ENCODE data around the gene UBE2L5.

The UBE2L5 gene

GRCh38 chr13:30388406-30389283, 33.6 kb upstream of the UBE2L5 start (continued):
- TF ChIP-seq SCRT1 (tag by site-specific recombination; IDR thresholded peaks at IDR 0.05; ENCODE audit: borderline replicate concordance) (no peak), ZSCAN16 (tag by site-specific recombination; IDR thresholded peaks at IDR 0.05) (no peak), ZNF280C (tag by site-specific recombination; IDR thresholded peaks at IDR 0.05) (no peak), ZBTB17 (tag by site-specific recombination; IDR thresholded peaks at IDR 0.05) (no peak), BCL11A (tag by site-specific recombination; IDR thresholded peaks at IDR 0.05; ENCODE audit: low read depth) (no peak)

GRCh38 chr13:30391956-30392680, 30.2 kb upstream of the UBE2L5 start:
- no peaks in the 10 kb centered on the region for H3K36me3 ChIP-seq (ENCODE audit: control insufficient read depth in 2 of 2, insufficient read depth in 1 of 2, low read length in 2 of 2)
- no peak overlapping the region for H3K4me3 ChIP-seq (ENCODE audit: low read depth, low read length)
- TF ChIP-seq ZNF768 (tag by site-specific recombination; IDR thresholded peaks at IDR 0.05) (no peak), ZNF211 (tag by site-specific recombination; IDR thresholded peaks at IDR 0.05; ENCODE audit: low read depth) (no peak), ZNF76 (tag by site-specific recombination; IDR thresholded peaks at IDR 0.05; ENCODE audit: borderline replicate concordance, low read depth) (no peak), ZSCAN16 (tag by site-specific recombination; IDR thresholded peaks at IDR 0.05) (no peak), YY2 (tag by site-specific recombination; IDR thresholded peaks at IDR 0.05) (no peak), PRDM1 (tag by site-specific recombination; IDR thresholded peaks at IDR 0.05) (no peak), ZNF571 (tag by site-specific recombination; IDR thresholded peaks at IDR 0.05) (no peak), ZNF214 (tag by site-specific recombination; IDR thresholded peaks at IDR 0.05; ENCODE audit: borderline replicate concordance) (no peak), ZNF558 (tag by site-specific recombination; IDR thresholded peaks at IDR 0.05) (no peak), ZNF10 (tag by site-specific recombination; IDR thresholded peaks at IDR 0.05) (no peak), ZNF513 (tag by site-specific recombination; IDR thresholded peaks at IDR 0.05) (no peak), ZSCAN30 (tag by site-specific recombination; IDR thresholded peaks at IDR 0.05) (no peak), ZNF510 (tag by site-specific recombination; IDR thresholded peaks at IDR 0.05; ENCODE audit: insufficient replicate concordance) (no peak), ZBTB21 (tag by site-specific recombination; IDR thresholded peaks at IDR 0.05) (no peak), ZNF501 (tag by site-specific recombination; IDR thresholded peaks at IDR 0.05) (no peak), KLF9 (tag by site-specific recombination; IDR thresholded peaks at IDR 0.05; ENCODE audit: low read depth) (no peak), GLI4 (tag by site-specific recombination; IDR thresholded peaks at IDR 0.05) (no peak), ZNF544 (tag by site-specific recombination; IDR thresholded peaks at IDR 0.05) (no peak), ZNF677 (tag by site-specific recombination; IDR thresholded peaks at IDR 0.05) (no peak), ZNF366 (tag by site-specific recombination; conservative IDR thresholded peaks at IDR 0.05) (no peak)
- no peak overlapping the region for H3K27ac ChIP-seq (ENCODE audit: extremely low read depth, low read depth, low read length)
- no peaks in the 10 kb centered on the region for H3K4me1 ChIP-seq (ENCODE audit: control insufficient read depth, insufficient read depth, low read length)
- ChIA-PET CTCF (no interaction called here), POLR2A (no interaction called here)
- no peaks in the 10 kb centered on the region for H3K9me3 ChIP-seq (ENCODE audit: control insufficient read depth, insufficient read depth, low read depth, low read length)
